Glomerular visceral epithelial cell (primary cell): ENCODE measurements around the gene AVPI1.
A peak's percentile ranks its signal among the peaks of the same experiment; 100 is the strongest.
"Not testable (repeated sequence)": the region's sequence is repeated elsewhere in the genome, so short reads cannot be mapped to it uniquely, and the experiment has no call there.

Source experiments
- DNase-seq: peaks from one replicate; pipeline ENCODE4 v3.0.0-alpha.2; 2016; ENCODE audit errors: extremely low spot score

Gene AVPI1

GRCh38 chr10:97711640-97712572 is 24.9 kb upstream of the AVPI1 start:
- DNase-seq: no peak

GRCh38 chr10:97708976-97709946 is 22.2 kb upstream of the AVPI1 start:
- DNase-seq: peak; percentile 74

- DNase-seq: no peak
Measured at GRCh38 chr10:97708167-97708566, 21.1 kb upstream of the AVPI1 start.

- no peak for DNase-seq
Measured at GRCh38 chr10:97707134-97707861, 20.3 kb upstream of the AVPI1 start.

GRCh38 chr10:97705006-97705670 is 18.1 kb upstream of the AVPI1 start:
- DNase-seq: no peak

GRCh38 chr10:97704341-97704740 is 17.3 kb upstream of the AVPI1 start:
- no peak for DNase-seq

GRCh38 chr10:97703398-97704067 is 16.5 kb upstream of the AVPI1 start:
- no peak for DNase-seq

GRCh38 chr10:97701438-97702069 is 14.5 kb upstream of the AVPI1 start:
- peak; percentile 72 for DNase-seq

GRCh38 chr10:97698072-97698655 is 11.1 kb upstream of the AVPI1 start:
- not testable (repeated sequence) for DNase-seq

GRCh38 chr10:97690133-97690532 is 3.1 kb upstream of the AVPI1 start:
- no peak for DNase-seq

GRCh38 chr10:97689559-97690020 is 2.5 kb upstream of the AVPI1 start:
- DNase-seq: peak; percentile 87

- no peak for DNase-seq
Measured at GRCh38 chr10:97687785-97688781, 1.0 kb upstream of the AVPI1 start.

GRCh38 chr10:97686301-97686961 is 610 bp downstream of the AVPI1 start:
- DNase-seq: no peak

- DNase-seq: peak; percentile 30
Measured at GRCh38 chr10:97685395-97685958, 1.6 kb downstream of the AVPI1 start.

- no peak for DNase-seq
Measured at GRCh38 chr10:97684866-97685394, 2.1 kb downstream of the AVPI1 start.

GRCh38 chr10:97684368-97684713 is 2.7 kb downstream of the AVPI1 start:
- DNase-seq: not testable (repeated sequence)
